Measurements from ENCODE around the gene SYT2. TPM values are rescaled to one million over a fixed set of nuclear protein-coding genes. Genes with fewer than 3 reads are reported as not detected.
"Not testable (repeated sequence)": the region's sequence is repeated elsewhere in the genome, so short reads cannot be mapped to it uniquely, and the experiment has no call there.

SYT2 gene
- total RNA-seq, 4 donors from 2014 or later, result 0.11 to 0.19 TPM; not detected in 2

GRCh38 chr1:202733251-202733650 lies 23.0 kb upstream of the SYT2 start:
- H3K36me3 ChIP-seq, result peaks cover 54 to 97% (median 85%) of the 10 kb centered on the region in 4 donors
- intact Hi-C loops (cut with DNase I), result no loop called here
- TF ChIP-seq EP300 (IDR thresholded peaks at IDR 0.05) (no peak), POLR2A (IDR thresholded peaks at IDR 0.05; ENCODE audit: low read depth) (no peak), POLR2AphosphoS5 (IDR thresholded peaks at IDR 0.05) (no peak)
- TF ChIP-seq, protein P1, sequence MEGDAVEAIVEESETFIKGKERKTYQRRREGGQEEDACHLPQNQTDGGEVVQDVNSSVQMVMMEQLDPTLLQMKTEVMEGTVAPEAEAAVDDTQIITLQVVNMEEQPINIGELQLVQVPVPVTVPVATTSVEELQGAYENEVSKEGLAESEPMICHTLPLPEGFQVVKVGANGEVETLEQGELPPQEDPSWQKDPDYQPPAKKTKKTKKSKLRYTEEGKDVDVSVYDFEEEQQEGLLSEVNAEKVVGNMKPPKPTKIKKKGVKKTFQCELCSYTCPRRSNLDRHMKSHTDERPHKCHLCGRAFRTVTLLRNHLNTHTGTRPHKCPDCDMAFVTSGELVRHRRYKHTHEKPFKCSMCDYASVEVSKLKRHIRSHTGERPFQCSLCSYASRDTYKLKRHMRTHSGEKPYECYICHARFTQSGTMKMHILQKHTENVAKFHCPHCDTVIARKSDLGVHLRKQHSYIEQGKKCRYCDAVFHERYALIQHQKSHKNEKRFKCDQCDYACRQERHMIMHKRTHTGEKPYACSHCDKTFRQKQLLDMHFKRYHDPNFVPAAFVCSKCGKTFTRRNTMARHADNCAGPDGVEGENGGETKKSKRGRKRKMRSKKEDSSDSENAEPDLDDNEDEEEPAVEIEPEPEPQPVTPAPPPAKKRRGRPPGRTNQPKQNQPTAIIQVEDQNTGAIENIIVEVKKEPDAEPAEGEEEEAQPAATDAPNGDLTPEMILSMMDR (IDR thresholded peaks at IDR 0.05), result no peak

GRCh38 chr1:202728951-202729350 lies 18.7 kb upstream of the SYT2 start:
- DNase-seq (ENCODE audit: extremely low spot score), result no peak
- TF ChIP-seq POLR2AphosphoS5 (IDR thresholded peaks at IDR 0.05) (no peak), EP300 (IDR thresholded peaks at IDR 0.05) (no peak), POLR2A (IDR thresholded peaks at IDR 0.05; ENCODE audit: low read depth) (no peak)
- TF ChIP-seq, protein P1 (IDR thresholded peaks at IDR 0.05), result no peak
- 84% methylated on average over 4 of the region's 4 CpGs for WGBS
- intact Hi-C loops (cut with DNase I), result no loop called here
- no peaks in the 10 kb centered on the region for H3K27me3 ChIP-seq
- H3K9me3 ChIP-seq, result no peaks in the 10 kb centered on the region
- no peak overlapping the region for H3K4me3 ChIP-seq
- H3K36me3 ChIP-seq, result peaks cover 60 to 89% (median 74%) of the 10 kb centered on the region in 4 donors
- no peaks in the 10 kb centered on the region for H3K4me1 ChIP-seq
- H3K27ac ChIP-seq (replicated peaks in 1 of 4), result no peak overlapping the region

More at GRCh38 chr1:202733251-202733650, 23.0 kb upstream of the SYT2 start:
- no peaks in the 10 kb centered on the region for H3K9me3 ChIP-seq
- no peaks in the 10 kb centered on the region for H3K27me3 ChIP-seq
- no peak for DNase-seq (ENCODE audit: extremely low spot score)
- no peak overlapping the region for H3K4me3 ChIP-seq
- WGBS, result 93% methylated on average over 10 of the region's 10 CpGs
- H3K27ac ChIP-seq (replicated peaks in 1 of 4), result no peak overlapping the region
- H3K4me1 ChIP-seq, result peaks cover 0 to 8% (median 3%) of the 10 kb centered on the region in 4 donors

DNA sequence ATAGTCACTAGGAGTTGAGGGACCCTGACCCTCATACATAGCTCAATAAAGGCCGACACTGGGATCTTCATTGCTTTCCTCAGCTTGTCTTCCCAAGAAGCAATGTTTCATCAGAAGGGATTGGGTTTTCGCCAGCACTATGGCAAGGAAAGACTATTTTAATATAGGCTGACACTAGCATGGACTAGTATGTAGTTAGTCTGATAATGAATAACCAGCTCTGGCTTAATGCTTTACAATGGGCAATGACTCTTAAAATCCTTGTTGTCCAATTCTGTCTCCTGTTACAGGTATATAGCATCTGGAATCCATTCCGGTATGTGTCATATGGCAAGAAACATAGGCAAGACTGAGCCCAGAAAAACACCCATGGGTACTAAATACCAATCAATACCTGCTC lies 15.3 kb upstream of the SYT2 start:
- Histone ChIP-seq H3K27me3 (no peaks in the 10 kb centered on the region), H3K36me3 (peaks cover 38 to 55% (median 41%) of the 10 kb centered on the region in 4 donors), H3K27ac (replicated peaks in 1 of 4) (no peak overlapping the region), H3K4me1 (no peaks in the 10 kb centered on the region), H3K9me3 (no peaks in the 10 kb centered on the region), H3K4me3 (no peak overlapping the region)
- intact Hi-C loops (cut with DNase I), result no loop called here
- 93% methylated on average over 3 of the region's 3 CpGs for WGBS
- DNase-seq (ENCODE audit: extremely low spot score), result no peak
- TF ChIP-seq EP300 (IDR thresholded peaks at IDR 0.05) (no peak), POLR2AphosphoS5 (IDR thresholded peaks at IDR 0.05) (no peak), POLR2A (IDR thresholded peaks at IDR 0.05; ENCODE audit: low read depth) (no peak)
- TF ChIP-seq, protein P1 (IDR thresholded peaks at IDR 0.05), result no peak

GRCh38 chr1:202723708-202724107 lies 13.5 kb upstream of the SYT2 start:
- Histone ChIP-seq H3K4me1 (peaks cover 0 to 8% (median 3%) of the 10 kb centered on the region in 4 donors), H3K27ac (replicated peaks in 1 of 4) (no peak overlapping the region), H3K4me3 (no peak overlapping the region), H3K9me3 (no peaks in the 10 kb centered on the region), H3K36me3 (peaks cover 20 to 36% (median 22%) of the 10 kb centered on the region in 4 donors), H3K27me3 (no peaks in the 10 kb centered on the region)
- intact Hi-C loops (cut with DNase I), result no loop called here
- DNase-seq (ENCODE audit: extremely low spot score), result no peak
- WGBS, result 91% methylated on average over 7 of the region's 7 CpGs
- TF ChIP-seq POLR2AphosphoS5 (IDR thresholded peaks at IDR 0.05), result no peak
- TF ChIP-seq, protein P1 (IDR thresholded peaks at IDR 0.05), result no peak
- TF ChIP-seq POLR2A (IDR thresholded peaks at IDR 0.05; ENCODE audit: low read depth), result no peak
- TF ChIP-seq EP300 (IDR thresholded peaks at IDR 0.05), result no peak

GRCh38 chr1:202723046-202723445 lies 12.8 kb upstream of the SYT2 start:
- intact Hi-C loops (cut with DNase I); H3K27ac ChIP-seq (replicated peaks in 1 of 4); H3K4me3 ChIP-seq; H3K4me1 ChIP-seq; H3K9me3 ChIP-seq; DNase-seq (ENCODE audit: extremely low spot score); H3K27me3 ChIP-seq: not testable (repeated sequence)
- WGBS, result 86% methylated on average over 6 of the region's 6 CpGs
- H3K36me3 ChIP-seq, result peaks cover 13 to 30% (median 16%) of the 10 kb centered on the region in 4 donors

All from esophagus muscularis mucosa (tissue), 4 donors.